ENCODE data around the gene HOXC10.

The HOXC10 gene

DNA sequence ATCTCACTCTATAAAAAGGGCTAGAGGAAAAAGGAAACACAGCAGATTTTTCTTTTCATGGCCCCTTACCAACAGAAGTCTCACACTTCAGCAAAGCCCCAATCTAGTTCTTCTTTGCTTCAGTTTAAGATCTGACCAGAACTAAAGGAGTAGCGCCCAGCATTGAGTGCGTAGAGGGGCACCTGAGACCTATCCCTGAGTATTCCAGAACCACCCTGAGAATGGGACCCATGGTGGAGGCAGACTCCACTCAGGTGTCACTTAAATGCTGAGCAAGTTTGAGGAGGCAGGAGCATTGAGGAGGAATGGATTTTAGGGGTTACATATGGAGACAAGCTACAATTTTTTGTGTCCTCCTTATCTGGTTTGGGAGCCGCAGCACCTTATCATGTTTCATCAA, 13.8 kb upstream of the HOXC10 start:
- Histone ChIP-seq H3K79me2 (ENCODE audit: insufficient read depth, low read depth) (no peaks in the 10 kb centered on the region), H3K36me3 (ENCODE audit: insufficient read depth) (no peaks in the 10 kb centered on the region), H3K27me3 (ENCODE audit: insufficient read depth, low read depth) (peaks cover 100% of the 10 kb centered on the region), H3K4me2 (no peak overlapping the region), H2AFZ (ENCODE audit: low read depth) (no peak overlapping the region), H3K4me1 (ENCODE audit: low read depth, poor library complexity, severe bottlenecking) (peaks cover 2% of the 10 kb centered on the region), H3K27ac (no peak overlapping the region), H3K4me3 (IDR thresholded peaks at IDR 0.05; ENCODE audit: insufficient read depth, low read depth, low read length) (no peak overlapping the region), H4K20me1 (ENCODE audit: insufficient read depth) (no peaks in the 10 kb centered on the region), H3K9ac (no peak overlapping the region)
- TF ChIP-seq, protein P1, sequence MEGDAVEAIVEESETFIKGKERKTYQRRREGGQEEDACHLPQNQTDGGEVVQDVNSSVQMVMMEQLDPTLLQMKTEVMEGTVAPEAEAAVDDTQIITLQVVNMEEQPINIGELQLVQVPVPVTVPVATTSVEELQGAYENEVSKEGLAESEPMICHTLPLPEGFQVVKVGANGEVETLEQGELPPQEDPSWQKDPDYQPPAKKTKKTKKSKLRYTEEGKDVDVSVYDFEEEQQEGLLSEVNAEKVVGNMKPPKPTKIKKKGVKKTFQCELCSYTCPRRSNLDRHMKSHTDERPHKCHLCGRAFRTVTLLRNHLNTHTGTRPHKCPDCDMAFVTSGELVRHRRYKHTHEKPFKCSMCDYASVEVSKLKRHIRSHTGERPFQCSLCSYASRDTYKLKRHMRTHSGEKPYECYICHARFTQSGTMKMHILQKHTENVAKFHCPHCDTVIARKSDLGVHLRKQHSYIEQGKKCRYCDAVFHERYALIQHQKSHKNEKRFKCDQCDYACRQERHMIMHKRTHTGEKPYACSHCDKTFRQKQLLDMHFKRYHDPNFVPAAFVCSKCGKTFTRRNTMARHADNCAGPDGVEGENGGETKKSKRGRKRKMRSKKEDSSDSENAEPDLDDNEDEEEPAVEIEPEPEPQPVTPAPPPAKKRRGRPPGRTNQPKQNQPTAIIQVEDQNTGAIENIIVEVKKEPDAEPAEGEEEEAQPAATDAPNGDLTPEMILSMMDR (conservative IDR thresholded peaks at IDR 0.05; ENCODE audit: low read depth, low read length): no peak

DNA sequence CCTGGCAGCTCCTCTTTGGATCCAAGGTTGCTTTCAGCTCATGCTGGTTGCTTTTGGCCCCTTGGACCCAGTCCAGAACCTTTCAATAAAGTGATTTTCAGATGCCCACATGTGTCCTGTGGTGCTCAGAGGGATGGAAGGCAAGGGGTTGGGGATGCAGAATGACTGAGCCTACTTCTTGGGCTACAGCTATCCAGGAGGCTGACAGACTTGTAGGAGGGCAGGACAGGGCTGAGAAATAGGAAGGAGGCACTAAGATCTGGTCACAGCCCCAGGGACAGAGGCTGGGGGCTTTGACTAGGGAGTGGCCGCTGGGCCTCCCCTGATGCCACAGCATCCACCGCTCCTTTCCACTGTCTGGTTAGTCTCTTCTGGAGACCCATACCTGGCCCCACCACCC, 13.3 kb upstream of the HOXC10 start:
- no peak overlapping the region for H3K27ac ChIP-seq
- no peaks in the 10 kb centered on the region for H3K36me3 ChIP-seq (ENCODE audit: insufficient read depth)
- no peaks in the 10 kb centered on the region for H3K79me2 ChIP-seq (ENCODE audit: insufficient read depth, low read depth)
- peaks cover 100% of the 10 kb centered on the region for H3K27me3 ChIP-seq (ENCODE audit: insufficient read depth, low read depth)
- peaks cover 2% of the 10 kb centered on the region for H3K4me1 ChIP-seq (ENCODE audit: low read depth, poor library complexity, severe bottlenecking)
- TF ChIP-seq, protein P1 (conservative IDR thresholded peaks at IDR 0.05; ENCODE audit: low read depth, low read length): no peak
- H3K4me2 ChIP-seq: no peak overlapping the region
- H2AFZ ChIP-seq (ENCODE audit: low read depth): no peak overlapping the region
- no peak overlapping the region for H3K9ac ChIP-seq
- H3K4me3 ChIP-seq (IDR thresholded peaks at IDR 0.05; ENCODE audit: insufficient read depth, low read depth, low read length): no peak overlapping the region
- H4K20me1 ChIP-seq (ENCODE audit: insufficient read depth): no peaks in the 10 kb centered on the region

DNA sequence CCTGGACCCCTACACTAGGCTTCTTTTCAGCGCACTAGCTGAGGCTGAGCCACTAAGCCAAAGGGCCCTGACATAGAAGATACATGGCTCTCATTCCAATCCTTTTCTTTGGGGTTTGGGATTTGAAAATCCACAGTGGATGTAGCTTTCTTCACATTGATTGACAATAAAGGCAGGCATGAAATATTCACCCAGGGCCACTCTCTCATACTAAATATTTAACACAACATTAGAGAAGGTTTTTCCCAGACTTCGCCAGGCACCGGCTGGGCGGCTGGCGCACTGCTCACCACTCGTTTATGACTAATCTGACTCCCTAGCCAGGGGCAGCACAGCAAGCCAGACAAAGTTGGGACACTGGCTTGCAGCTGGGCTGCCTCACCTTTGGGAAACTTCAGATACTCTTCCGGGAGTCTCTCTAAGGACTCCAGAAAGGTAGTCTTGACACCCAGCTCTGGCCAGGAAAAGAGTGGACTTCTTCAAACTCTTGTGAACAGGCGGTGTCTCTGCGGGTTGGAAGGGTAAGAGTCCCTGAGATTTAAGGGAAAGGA, 12.7 kb upstream of the HOXC10 start:
- no peak overlapping the region for H3K9ac ChIP-seq
- H3K4me1 ChIP-seq (ENCODE audit: low read depth, poor library complexity, severe bottlenecking): peaks cover 4% of the 10 kb centered on the region
- H4K20me1 ChIP-seq (ENCODE audit: insufficient read depth): no peaks in the 10 kb centered on the region
- peaks cover 100% of the 10 kb centered on the region for H3K27me3 ChIP-seq (ENCODE audit: insufficient read depth, low read depth)
- no peak overlapping the region for H3K4me3 ChIP-seq (IDR thresholded peaks at IDR 0.05; ENCODE audit: insufficient read depth, low read depth, low read length)
- H3K79me2 ChIP-seq (ENCODE audit: insufficient read depth, low read depth): no peaks in the 10 kb centered on the region
- no peak overlapping the region for H3K27ac ChIP-seq
- H3K4me2 ChIP-seq: no peak overlapping the region
- no peak overlapping the region for H2AFZ ChIP-seq (ENCODE audit: low read depth)
- H3K36me3 ChIP-seq (ENCODE audit: insufficient read depth): no peaks in the 10 kb centered on the region
- TF ChIP-seq, protein P1 (conservative IDR thresholded peaks at IDR 0.05; ENCODE audit: low read depth, low read length): no peak

DNA sequence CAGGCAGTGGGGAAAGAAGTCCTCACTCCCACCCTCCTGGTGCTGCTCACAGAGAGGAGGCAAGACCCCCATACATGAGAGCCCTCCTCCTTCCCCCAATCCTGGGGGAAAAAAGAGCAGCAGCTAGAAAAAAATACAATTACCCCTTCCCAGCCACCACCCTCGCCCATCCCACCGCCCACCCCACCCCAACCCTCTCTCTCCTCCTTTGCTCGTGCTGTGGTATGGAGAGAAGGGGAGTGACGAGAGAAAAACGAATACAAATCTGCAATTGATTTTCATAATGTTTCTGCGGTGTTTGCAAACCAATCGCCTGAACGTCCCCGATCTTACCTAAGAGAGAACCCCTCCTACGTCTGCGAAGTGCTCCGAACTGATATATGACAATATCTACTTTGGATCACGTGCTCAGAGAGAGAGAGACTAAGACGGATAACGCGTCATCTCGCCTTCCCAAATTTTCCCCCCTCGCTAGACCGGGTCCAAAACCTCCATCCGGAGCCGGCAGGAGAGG, 12.2 kb upstream of the HOXC10 start, which contains the start of gene HOXC11:
TSS of gene HOXC11 (plus strand) at position 405 of the 514 bp plus-strand sequence. CDS start 116 bp downstream, outside the sequence.
- Histone ChIP-seq H3K36me3 (ENCODE audit: insufficient read depth) (no peaks in the 10 kb centered on the region), H3K4me2 (no peak within 1 kb of the TSS), H3K79me2 (ENCODE audit: insufficient read depth, low read depth) (no peaks in the 10 kb centered on the region), H3K4me3 (IDR thresholded peaks at IDR 0.05; ENCODE audit: insufficient read depth, low read depth, low read length) (no peak within 1 kb of the TSS), H3K27ac (no peak within 1 kb of the TSS), H3K27me3 (ENCODE audit: insufficient read depth, low read depth) (peaks cover 100% of the 10 kb centered on the region), H4K20me1 (ENCODE audit: insufficient read depth) (no peaks in the 10 kb centered on the region), H2AFZ (ENCODE audit: low read depth) (no peak within 1 kb of the TSS), H3K4me1 (ENCODE audit: low read depth, poor library complexity, severe bottlenecking) (peaks cover 9% of the 10 kb centered on the region), H3K9ac (no peak within 1 kb of the TSS)
- TF ChIP-seq, protein P1 (conservative IDR thresholded peaks at IDR 0.05; ENCODE audit: low read depth, low read length): no peak

Measured in KMS-11 (cell line).